GM19025 (cell line): ENCODE data around the gene MYO1D.
"Not testable (repeated sequence)": the region's sequence is repeated elsewhere in the genome, so short reads cannot be mapped to it uniquely, and the experiment has no call there.

Source experiments
- ATAC-seq: cut with Tn5 transposase; IDR thresholded peaks from one replicate; pipeline ENCODE4 v1.9.1; 2021; ENCODE audit warnings: mild to moderate bottlenecking, low read depth, moderate library complexity; ENCODE audit not compliant: unreplicated experiment

MYO1D gene

GRCh38 chr17:32876417-32877163, at the start of gene MYO1D:
TSS of gene MYO1D (minus strand) at chr17:32877124. CDS start at chr17:32876872, 252 bp downstream.
- peak; percentile 51 for ATAC-seq

- no peak for ATAC-seq
Observed at GRCh38 chr17:32926183-32926582, 49.3 kb upstream of the MYO1D start.

GRCh38 chr17:32923905-32924304, 47.0 kb upstream of the MYO1D start:
- ATAC-seq = not testable (repeated sequence)

- no peak for ATAC-seq
Observed at GRCh38 chr17:32921017-32921416, 44.1 kb upstream of the MYO1D start.

GRCh38 chr17:32920293-32920692, 43.4 kb upstream of the MYO1D start:
- ATAC-seq = no peak

GRCh38 chr17:32919876-32920275, 43.0 kb upstream of the MYO1D start:
- ATAC-seq = not testable (repeated sequence)

- no peak for ATAC-seq
Observed at GRCh38 chr17:32917842-32918241, 40.9 kb upstream of the MYO1D start.

- ATAC-seq = no peak
Observed at GRCh38 chr17:32917081-32917480, 40.2 kb upstream of the MYO1D start.

GRCh38 chr17:32916134-32916533, 39.2 kb upstream of the MYO1D start:
- no peak for ATAC-seq

GRCh38 chr17:32915245-32915644, 38.3 kb upstream of the MYO1D start:
- no peak for ATAC-seq

- ATAC-seq = no peak
Observed at GRCh38 chr17:32914181-32914580, 37.3 kb upstream of the MYO1D start.

- no peak for ATAC-seq
Observed at GRCh38 chr17:32913593-32913992, 36.7 kb upstream of the MYO1D start.

- ATAC-seq = no peak
Observed at GRCh38 chr17:32912218-32912897, 35.4 kb upstream of the MYO1D start.

GRCh38 chr17:32910769-32911168, 33.8 kb upstream of the MYO1D start:
- ATAC-seq = no peak

GRCh38 chr17:32909787-32910369, 33.0 kb upstream of the MYO1D start:
- no peak for ATAC-seq

- no peak for ATAC-seq
Observed at GRCh38 chr17:32907583-32907982, 30.7 kb upstream of the MYO1D start.

GRCh38 chr17:32904891-32905290, 28.0 kb upstream of the MYO1D start:
- ATAC-seq = no peak

GRCh38 chr17:32903774-32904673, 27.1 kb upstream of the MYO1D start:
- no peak for ATAC-seq

GRCh38 chr17:32901743-32902142, 24.8 kb upstream of the MYO1D start:
- ATAC-seq = no peak

GRCh38 chr17:32899236-32900013, 22.5 kb upstream of the MYO1D start:
- ATAC-seq = no peak
